SK-N-SH (cell line): ENCODE data around the gene PRPF6. TPM values are rescaled to one million over a fixed set of nuclear protein-coding genes. Genes with fewer than 3 reads are reported as not detected.

Experiments
- CTCF ChIA-PET: fragments of 300-600, 350-600 bp; formaldehyde crosslinking; extraction: SDS; loops from one replicate; lab custom pipeline; 2021; lab: Yijun Ruan, JAX
- POLR2A ChIA-PET: fragments of 350-600 bp; sonication (Branson Sonifier 250); formaldehyde crosslinking; extraction: SDS; loops from one replicate; lab custom pipeline; 2020; ENCODE audit warnings: antibody characterized with exemption, inconsistent platforms; lab: Yijun Ruan, JAX
- DNase-seq: peaks from one replicate; pipeline ENCODE4 v3.0.0; 2012
- H2AFZ ChIP-seq: fragments of 200-600 bp; sonication (generic); 2 replicates; pipeline ENCODE4 v1.8.1; 2016; ENCODE audit warnings: antibody characterized with exemption, mild to moderate bottlenecking, low read depth
- H3F3A ChIP-seq: fragments of 200-600 bp; sonication (generic); replicated peaks from 2 replicates; pipeline ENCODE3; 2016; ENCODE audit warnings: antibody characterized with exemption, mild to moderate bottlenecking; ENCODE audit not compliant: insufficient read depth
- H3K27ac ChIP-seq, 2 experiments: fragments of 200-500 bp in 1 of 2; fragments of 200-600 bp in 1 of 2; sonication (Bioruptor generic) in 1 of 2; sonication (generic), shearing (Covaris generic) in 1 of 2; 2 replicates each; pipeline versions ENCODE4 v1.5.1 to v1.6.1; 2014 to 2016; ENCODE audit warnings: low read depth in 2 of 2, inconsistent platforms in 1 of 2, low read length in 1 of 2, mild to moderate bottlenecking in 1 of 2, mixed read lengths in 1 of 2
- H3K27me3 ChIP-seq: fragments of 200-600 bp; sonication (generic), shearing (Covaris generic); 2 replicates; pipeline ENCODE4 v1.6.1; 2016; ENCODE audit warnings: mixed run types; ENCODE audit not compliant: insufficient read depth
- H3K36me3 ChIP-seq, 2 experiments: fragments of 200-500 bp in 1 of 2; fragments of 200-600 bp in 1 of 2; sonication (Bioruptor generic) in 1 of 2; sonication (generic) in 1 of 2; replicated peaks in 1 of 2; 2 replicates each; pipeline versions ENCODE3 to v1.5.1; 2014 to 2016; ENCODE audit warnings: low read length in 1 of 2, mild to moderate bottlenecking in 1 of 2; ENCODE audit not compliant: insufficient read depth in 2 of 2, control insufficient read depth in 1 of 2
- H3K4me1 ChIP-seq, 2 experiments: fragments of 200-500 bp in 1 of 2; fragments of 200-600 bp in 1 of 2; sonication (Bioruptor generic) in 1 of 2; sonication (generic), shearing (Covaris generic) in 1 of 2; 2 replicates each; pipeline versions ENCODE4 v1.5.1 to v1.6.1; 2014 to 2016; ENCODE audit warnings: low read depth in 1 of 2, low read length in 1 of 2, mixed run types in 1 of 2; ENCODE audit not compliant: insufficient read depth in 2 of 2, control insufficient read depth in 1 of 2
- H3K4me2 ChIP-seq: fragments of 200-600 bp; sonication (generic), shearing (Covaris generic); 2 replicates; pipeline ENCODE4 v1.6.1; 2017; ENCODE audit warnings: mixed run types
- H3K4me3 ChIP-seq, 2 experiments: fragments of 200-500 bp in 1 of 2; fragments of 200-600 bp in 1 of 2; sonication (Bioruptor generic) in 1 of 2; sonication (generic), shearing (Covaris generic) in 1 of 2; 2 replicates each; pipeline versions ENCODE4 v1.5.1 to v1.8.1; 2014 to 2016; ENCODE audit warnings: low read depth in 2 of 2, inconsistent platforms in 1 of 2, low read length in 1 of 2, mild to moderate bottlenecking in 1 of 2, mixed read lengths in 1 of 2, moderate library complexity in 1 of 2
- H3K79me2 ChIP-seq: fragments of 200-600 bp; sonication (generic); 2 replicates; pipeline ENCODE4 v1.8.1; 2017; ENCODE audit warnings: mild to moderate bottlenecking; ENCODE audit not compliant: insufficient read depth
- H3K9ac ChIP-seq: fragments of 200-600 bp; sonication (generic); 2 replicates; pipeline ENCODE4 v1.6.1; 2017; ENCODE audit warnings: mixed run types
- H3K9me2 ChIP-seq: fragments of 200-600 bp; sonication (generic); 2 replicates; pipeline ENCODE4 v1.6.1; 2017; ENCODE audit warnings: mixed run types
- H3K9me3 ChIP-seq: fragments of 200-600 bp; sonication (generic); 2 replicates; pipeline ENCODE4 v1.6.1; 2017; ENCODE audit warnings: mixed run types, mild to moderate bottlenecking, moderate library complexity
- H4K20me1 ChIP-seq: fragments of 200-600 bp; sonication (generic); 2 replicates; pipeline ENCODE4 v1.6.1; 2017; ENCODE audit warnings: mild to moderate bottlenecking, mixed run types; ENCODE audit not compliant: insufficient read depth
- CHD2 ChIP-seq: fragments of 150-350 bp; IDR thresholded peaks from 2 replicates; pipeline ENCODE4 v1.6.1; 2018; ENCODE audit warnings: low read length; ENCODE audit not compliant: partially characterized antibody
- CTCF ChIP-seq: fragments of 200-600 bp; sonication (generic); IDR thresholded peaks from 2 replicates; pipeline ENCODE4 v1.6.1; 2017; ENCODE audit warnings: antibody characterized with exemption, mild to moderate bottlenecking, moderate library complexity
- ELF1 ChIP-seq: IDR thresholded peaks from 2 replicates; pipeline ENCODE4 v1.4.0; 2012
- EP300 ChIP-seq, 2 experiments: IDR thresholded peaks; 2 replicates each; pipeline versions ENCODE4 v1.4.0 to v1.6.1; 2012; ENCODE audit warnings: borderline replicate concordance in 1 of 2, low read depth in 1 of 2, low read length in 1 of 2
- EZH2phosphoT487 ChIP-seq: fragments of 200-600 bp; sonication (generic); IDR thresholded peaks from 2 replicates; pipeline ENCODE4 v1.6.1; 2017; ENCODE audit warnings: low read depth, mixed run types, mild to moderate bottlenecking, antibody characterized with exemption, moderate library complexity, borderline replicate concordance
- FOXJ3 ChIP-seq: sonication (generic); formaldehyde crosslinking; IDR thresholded peaks from 2 replicates; pipeline ENCODE4 v1.5.1; 2020; ENCODE audit warnings: mild to moderate bottlenecking, missing genetic modification reagents
- FOXM1 ChIP-seq: IDR thresholded peaks from 2 replicates; pipeline ENCODE4 v1.4.0; 2012; ENCODE audit warnings: low read depth, mild to moderate bottlenecking
- GABPA ChIP-seq: IDR thresholded peaks from 2 replicates; pipeline ENCODE4 v1.4.0; 2012; ENCODE audit warnings: low read depth, mild to moderate bottlenecking
- GATA2 ChIP-seq: sonication (generic); formaldehyde crosslinking; IDR thresholded peaks from 2 replicates; pipeline ENCODE4 v1.5.0; 2020; ENCODE audit warnings: mild to moderate bottlenecking, missing genetic modification reagents
- JUND ChIP-seq: IDR thresholded peaks from 2 replicates; pipeline ENCODE4 v1.4.0; 2012
- NFIC ChIP-seq: IDR thresholded peaks from 2 replicates; pipeline ENCODE4 v1.4.0; 2012; ENCODE audit warnings: borderline replicate concordance
- NRF1 ChIP-seq: IDR thresholded peaks from 2 replicates; pipeline ENCODE4 v1.6.1; 2012; ENCODE audit warnings: low read depth, mild to moderate bottlenecking, low read length
- PBX3 ChIP-seq: IDR thresholded peaks from 2 replicates; pipeline ENCODE4; 2012
- POLR2AphosphoS5 ChIP-seq: IDR thresholded peaks from 2 replicates; pipeline ENCODE4 v1.6.1; 2012; ENCODE audit warnings: low read depth, low read length
- RCOR1 ChIP-seq: fragments of 150-350 bp; IDR thresholded peaks from 2 replicates; pipeline ENCODE4 v1.6.1; 2017; ENCODE audit warnings: antibody characterized with exemption, low read length
- RFX5 ChIP-seq: IDR thresholded peaks from 2 replicates; pipeline ENCODE4 v1.6.1; 2012; ENCODE audit warnings: mild to moderate bottlenecking, improper control_type of control experiment, low read length
- RXRA ChIP-seq: IDR thresholded peaks from 2 replicates; pipeline ENCODE4 v1.4.0; 2012; ENCODE audit warnings: low read depth, mild to moderate bottlenecking, borderline replicate concordance
- SMC3 ChIP-seq: IDR thresholded peaks from 2 replicates; pipeline ENCODE4 v1.6.1; 2012; ENCODE audit warnings: low read depth, low read length, improper control_type of control experiment
- TAF1 ChIP-seq: IDR thresholded peaks from 2 replicates; pipeline ENCODE4 v1.6.1; 2012; ENCODE audit warnings: low read depth, mild to moderate bottlenecking, low read length, moderate library complexity, borderline replicate concordance
- TCF12 ChIP-seq: IDR thresholded peaks from 2 replicates; pipeline ENCODE4 v1.4.0; 2012
- USF1 ChIP-seq: IDR thresholded peaks from 2 replicates; pipeline ENCODE4 v1.4.0; 2012; ENCODE audit warnings: low read depth, borderline replicate concordance
- YY1 ChIP-seq: IDR thresholded peaks from 2 replicates; pipeline ENCODE4 v1.4.0; 2012; ENCODE audit warnings: low read depth, mild to moderate bottlenecking
- ZBTB33 ChIP-seq: IDR thresholded peaks from 2 replicates; pipeline ENCODE4 v1.4.0; 2012; ENCODE audit warnings: low read depth, borderline replicate concordance
- WGBS: methylation state at CpG from one replicate; pipeline ENCODE4 v1.1.6; 2017; ENCODE audit warnings: low lambda C conversion rate; 5-methylcytosine and 5-hydroxymethylcytosine counted together
- polyA plus RNA-seq, 3 experiments: library from polyadenylated mRNA; depleted of rRNA; stranded (reverse); fragments of >200 nt; gene quantifications; 2 replicates each; pipeline ENCODE4 v1.2.3, GENCODE V29; 2012
- TF ChIP-seq, protein P1 (sequence below): fragments of 150-350 bp; IDR thresholded peaks from 2 replicates; pipeline ENCODE4 v1.6.1; 2016; ENCODE audit warnings: mild to moderate bottlenecking, low read depth, low read length

PRPF6 gene
- polyA plus RNA-seq, 1 of the 3 experiments (the other 2 are of a cell fraction): 59.1 TPM

DNA sequence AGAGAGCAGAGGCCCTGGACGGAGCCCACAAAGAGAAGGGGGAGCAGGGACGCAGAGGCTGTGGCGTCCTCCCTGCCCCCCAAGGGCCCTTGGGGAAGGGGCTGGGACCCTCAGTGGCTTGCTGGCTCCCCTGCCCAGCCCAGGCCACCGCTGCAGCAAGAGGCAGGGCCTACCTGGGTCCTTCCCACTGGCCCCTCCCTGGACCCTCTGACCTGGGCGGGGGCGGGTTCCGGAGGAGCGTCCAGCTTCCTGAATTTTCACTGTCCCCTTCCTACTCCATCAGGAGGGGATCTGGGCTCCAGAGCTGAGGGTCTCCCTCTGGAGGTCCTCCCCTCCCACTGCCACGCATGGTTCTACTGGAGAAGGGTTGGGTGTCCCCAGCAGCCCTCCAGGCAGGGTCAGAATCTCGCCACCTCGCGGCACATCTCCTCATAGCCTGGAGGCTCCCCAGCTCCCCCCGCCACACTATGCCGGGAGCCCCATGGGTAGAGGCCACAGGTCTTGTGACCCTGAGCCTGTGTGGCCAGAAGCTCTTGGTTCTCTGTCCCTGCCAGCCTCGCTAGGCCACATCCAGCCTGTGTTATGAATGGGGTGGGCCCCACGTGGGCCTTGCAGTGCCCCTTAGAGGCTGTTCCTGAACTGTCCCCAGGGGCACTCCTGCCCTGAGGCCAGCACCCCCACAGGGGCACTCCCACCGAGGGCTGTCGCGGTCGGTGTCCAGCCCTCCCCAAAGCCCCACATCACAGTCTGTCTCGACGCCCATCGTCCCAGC is 69.5 kb downstream of the PRPF6 start (continued):
- TF ChIP-seq TAF1: no peak
- no peak for TF ChIP-seq TCF12
- TF ChIP-seq CTCF: no peak
- no peak for TF ChIP-seq NRF1
- no peak for TF ChIP-seq CHD2
- no peak for TF ChIP-seq USF1
- no peak for TF ChIP-seq POLR2AphosphoS5
- TF ChIP-seq PBX3: no peak
- TF ChIP-seq EZH2phosphoT487: no peak
- TF ChIP-seq FOXJ3: no peak
- TF ChIP-seq JUND: no peak
- no peak for TF ChIP-seq ELF1

DNA sequence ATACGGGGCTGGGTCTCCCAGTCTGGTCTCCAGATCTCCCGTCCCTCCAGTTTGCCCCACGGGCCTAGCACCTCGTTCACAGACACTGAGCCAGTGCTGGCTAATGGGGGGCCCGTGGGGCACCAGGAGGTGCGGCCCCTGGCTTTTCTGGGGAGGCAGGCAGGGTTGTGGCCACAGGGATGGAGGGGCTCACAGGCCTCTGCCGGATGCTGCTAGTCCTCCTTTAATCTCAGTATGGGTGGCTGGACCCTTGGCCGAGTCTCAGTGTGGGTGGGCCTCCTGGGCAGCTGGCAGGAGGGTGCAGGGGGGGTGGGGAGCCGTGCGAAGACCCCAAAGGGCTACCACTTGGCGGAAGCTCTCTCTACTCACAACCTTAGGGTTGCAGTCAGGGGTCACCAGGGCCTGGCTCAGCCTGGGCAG is 70.1 kb downstream of the PRPF6 start:
- no peak overlapping the region for H3K4me3 ChIP-seq
- no peak overlapping the region for H2AFZ ChIP-seq
- H3K9ac ChIP-seq: no peak overlapping the region
- CTCF ChIA-PET: interaction anchor here (0.5 to 7.8 kb wide), 4 partner anchors 13 to 77 kb away, joined by 3 to 85 read pairs (median 4); partner anchors contain the start of gene SAMD10
- no peaks in the 10 kb centered on the region for H3K9me2 ChIP-seq
- no peaks in the 10 kb centered on the region for H3K9me3 ChIP-seq
- H3F3A ChIP-seq: no peaks in the 10 kb centered on the region
- H3K4me2 ChIP-seq: no peak overlapping the region
- H3K4me1 ChIP-seq: peaks cover 0 to 7% of the 10 kb centered on the region in 2 experiments; a peak in 1 of 4 replicates
- H4K20me1 ChIP-seq: no peaks in the 10 kb centered on the region
- no peak overlapping the region for H3K27ac ChIP-seq
- no peaks in the 10 kb centered on the region for H3K36me3 ChIP-seq
- H3K79me2 ChIP-seq: no peaks in the 10 kb centered on the region
- peaks cover 30% of the 10 kb centered on the region for H3K27me3 ChIP-seq
- WGBS: 63% methylated on average over 6 of the region's 11 CpGs
- no peak for DNase-seq
- POLR2A ChIA-PET: no interaction called here
- TF ChIP-seq EZH2phosphoT487 (no peak), RXRA (no peak), SMC3 (no peak), CTCF (no peak), RCOR1 (no peak), FOXM1 (no peak), RFX5 (no peak), EP300 (IDR thresholded peaks at IDR 0.05; ENCODE audit: borderline replicate concordance in 1 of 2, low read depth in 1 of 2, low read length in 1 of 2) (no peak), NRF1 (no peak), GATA2 (CRISPR knock-in tag) (no peak), ELF1 (no peak), GABPA (no peak), NFIC (no peak), YY1 (no peak), ZBTB33 (no peak)
- TF ChIP-seq, protein P1, sequence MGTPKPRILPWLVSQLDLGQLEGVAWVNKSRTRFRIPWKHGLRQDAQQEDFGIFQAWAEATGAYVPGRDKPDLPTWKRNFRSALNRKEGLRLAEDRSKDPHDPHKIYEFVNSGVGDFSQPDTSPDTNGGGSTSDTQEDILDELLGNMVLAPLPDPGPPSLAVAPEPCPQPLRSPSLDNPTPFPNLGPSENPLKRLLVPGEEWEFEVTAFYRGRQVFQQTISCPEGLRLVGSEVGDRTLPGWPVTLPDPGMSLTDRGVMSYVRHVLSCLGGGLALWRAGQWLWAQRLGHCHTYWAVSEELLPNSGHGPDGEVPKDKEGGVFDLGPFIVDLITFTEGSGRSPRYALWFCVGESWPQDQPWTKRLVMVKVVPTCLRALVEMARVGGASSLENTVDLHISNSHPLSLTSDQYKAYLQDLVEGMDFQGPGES: no peak
